ENCODE data around the gene SEMA3C.

SEMA3C gene

GRCh38 chr7:80907141-80907601, 11.7 kb downstream of the SEMA3C start:
- TF ChIP-seq ZNF692 (tag by site-specific recombination; IDR thresholded peaks at IDR 0.05) (no peak), ZNF341 (tag by site-specific recombination; IDR thresholded peaks at IDR 0.05; ENCODE audit: low read depth) (no peak), ZNF138 (tag by site-specific recombination; IDR thresholded peaks at IDR 0.05; ENCODE audit: borderline replicate concordance) (no peak), INSM2 (tag by site-specific recombination; IDR thresholded peaks at IDR 0.05) (no peak), ZBTB17 (tag by site-specific recombination; IDR thresholded peaks at IDR 0.05) (peak; percentile 42; the same call in 1 of the 2 replicates), ZNF266 (tag by site-specific recombination; IDR thresholded peaks at IDR 0.05; ENCODE audit: low read depth) (no peak), ZBTB6 (tag by site-specific recombination; IDR thresholded peaks at IDR 0.05) (peak; percentile 46; the same call in 1 of the 2 replicates), RBAK (tag by site-specific recombination; IDR thresholded peaks at IDR 0.05) (no peak), ZNF433 (tag by site-specific recombination; IDR thresholded peaks at IDR 0.05; ENCODE audit: low read depth) (no peak), ZNF121 (tag by site-specific recombination; IDR thresholded peaks at IDR 0.05) (no peak), PRDM6 (tag by site-specific recombination; IDR thresholded peaks at IDR 0.05) (peak; percentile 92), ZNF133 (tag by site-specific recombination; IDR thresholded peaks at IDR 0.05) (no peak), SP3 (tag by site-specific recombination; IDR thresholded peaks at IDR 0.05) (no peak), FEZF1 (tag by site-specific recombination; IDR thresholded peaks at IDR 0.05) (peak; percentile 79), ZFP37 (tag by site-specific recombination; IDR thresholded peaks at IDR 0.05) (no peak), ZNF335 (tag by site-specific recombination; conservative IDR thresholded peaks at IDR 0.05) (peak; percentile 32), ZNF426 (tag by site-specific recombination; IDR thresholded peaks at IDR 0.05) (no peak), ZNF175 (tag by site-specific recombination; IDR thresholded peaks at IDR 0.05) (no peak)
- TF ChIP-seq, protein P1, sequence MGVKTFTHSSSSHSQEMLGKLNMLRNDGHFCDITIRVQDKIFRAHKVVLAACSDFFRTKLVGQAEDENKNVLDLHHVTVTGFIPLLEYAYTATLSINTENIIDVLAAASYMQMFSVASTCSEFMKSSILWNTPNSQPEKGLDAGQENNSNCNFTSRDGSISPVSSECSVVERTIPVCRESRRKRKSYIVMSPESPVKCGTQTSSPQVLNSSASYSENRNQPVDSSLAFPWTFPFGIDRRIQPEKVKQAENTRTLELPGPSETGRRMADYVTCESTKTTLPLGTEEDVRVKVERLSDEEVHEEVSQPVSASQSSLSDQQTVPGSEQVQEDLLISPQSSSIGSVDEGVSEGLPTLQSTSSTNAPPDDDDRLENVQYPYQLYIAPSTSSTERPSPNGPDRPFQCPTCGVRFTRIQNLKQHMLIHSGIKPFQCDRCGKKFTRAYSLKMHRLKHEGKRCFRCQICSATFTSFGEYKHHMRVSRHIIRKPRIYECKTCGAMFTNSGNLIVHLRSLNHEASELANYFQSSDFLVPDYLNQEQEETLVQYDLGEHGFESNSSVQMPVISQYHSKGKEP (tag by site-specific recombination; IDR thresholded peaks at IDR 0.05), result peak; percentile 67; the same call in 1 of the 2 replicates
- TF ChIP-seq, protein P2, sequence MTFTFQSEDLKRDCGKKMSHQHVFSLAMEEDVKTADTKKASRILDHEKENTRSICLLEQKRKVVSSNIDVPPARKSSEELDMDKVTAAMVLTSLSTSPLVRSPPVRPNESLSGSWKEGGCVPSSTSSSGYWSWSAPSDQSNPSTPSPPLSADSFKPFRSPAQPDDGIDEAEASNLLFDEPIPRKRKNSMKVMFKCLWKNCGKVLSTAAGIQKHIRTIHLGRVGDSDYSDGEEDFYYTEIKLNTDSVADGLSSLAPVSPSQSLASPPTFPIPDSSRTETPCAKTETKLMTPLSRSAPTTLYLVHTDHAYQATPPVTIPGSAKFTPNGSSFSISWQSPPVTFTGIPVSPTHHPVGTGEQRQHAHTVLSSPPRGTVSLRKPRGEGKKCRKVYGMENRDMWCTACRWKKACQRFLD (tag by site-specific recombination; IDR thresholded peaks at IDR 0.05), result no peak
- POLR2A ChIA-PET, result interaction anchor here (0.6 kb wide), 1 partner anchor 243 kb away, joined by 6 read pairs; no protein-coding TSS in a partner anchor
- no peaks in the 10 kb centered on the region for H3K9me3 ChIP-seq (ENCODE audit: control insufficient read depth, insufficient read depth, low read depth, low read length)
- CTCF ChIA-PET, result interaction anchor here (1.6 kb wide), 1 partner anchor 10 kb away, joined by 7 read pairs; no protein-coding TSS in a partner anchor
- no peak overlapping the region for H3K27ac ChIP-seq (ENCODE audit: extremely low read depth, low read depth, low read length)
- no peak overlapping the region for H3K4me3 ChIP-seq (ENCODE audit: low read depth, low read length)
- H3K36me3 ChIP-seq (ENCODE audit: control insufficient read depth in 2 of 2, insufficient read depth in 1 of 2, low read length in 2 of 2), result no peaks in the 10 kb centered on the region
- H3K4me1 ChIP-seq (ENCODE audit: control insufficient read depth, insufficient read depth, low read length), result peaks cover 18% of the 10 kb centered on the region
